Neural cell (in vitro differentiated cells): Measurements from ENCODE around the gene FAM240A. TPM values are rescaled to one million over a fixed set of nuclear protein-coding genes. Genes with fewer than 3 reads are reported as not detected.

ENCODE experiments used
- H2AFZ ChIP-seq: fragments of 200-600, 300-800 bp; sonication (generic), shearing (Covaris generic); 2 replicates; pipeline ENCODE4 v1.6.0; 2014; ENCODE audit warnings: low read depth, mild to moderate bottlenecking, antibody characterized with exemption, low read length, moderate library complexity
- H3F3A ChIP-seq: fragments of 200-600 bp; shearing (Covaris generic); 2 replicates; pipeline ENCODE4 v1.6.1; 2016; ENCODE audit warnings: mild to moderate bottlenecking, moderate library complexity, mixed read lengths, antibody characterized with exemption, low read length; ENCODE audit not compliant: insufficient read depth, poor library complexity, severe bottlenecking
- H3K27ac ChIP-seq: fragments of 200-600, 300-800 bp; sonication (generic), shearing (Covaris generic); 2 replicates; pipeline ENCODE4 v1.5.1; 2014; ENCODE audit warnings: mild to moderate bottlenecking, low read length, moderate library complexity
- H3K27me3 ChIP-seq: fragments of 300-800, 200-600 bp; sonication (generic), shearing (Covaris generic); 2 replicates; pipeline ENCODE4 v1.6.0; 2014; ENCODE audit warnings: mild to moderate bottlenecking, low read depth, low read length, moderate library complexity; ENCODE audit not compliant: insufficient read depth
- H3K36me3 ChIP-seq: fragments of 300-800, 200-600 bp; sonication (generic), shearing (Covaris generic); 2 replicates; pipeline ENCODE4 v1.5.1; 2014; ENCODE audit warnings: mild to moderate bottlenecking, antibody characterized with exemption, low read length, moderate library complexity; ENCODE audit not compliant: insufficient read depth
- H3K4me2 ChIP-seq: fragments of 300-800, 200-600 bp; sonication (generic), shearing (Covaris generic); 2 replicates; pipeline ENCODE4 v1.6.0; 2014; ENCODE audit warnings: mild to moderate bottlenecking, low read length
- H3K4me3 ChIP-seq: fragments of 300-800, 200-600 bp; sonication (generic), shearing (Covaris generic); 2 replicates; pipeline ENCODE4 v1.5.1; 2014; ENCODE audit warnings: mild to moderate bottlenecking, low read length, moderate library complexity
- H3K79me2 ChIP-seq: fragments of 200-600 bp; shearing (Covaris generic); replicated peaks from 2 replicates; pipeline ENCODE4 v1.6.0; 2014; ENCODE audit warnings: mild to moderate bottlenecking, low read length, moderate library complexity; ENCODE audit not compliant: insufficient read depth
- H3K9ac ChIP-seq: fragments of 300-800, 200-600 bp; sonication (generic), shearing (Covaris generic); 2 replicates; pipeline ENCODE4 v1.6.1; 2016; ENCODE audit warnings: mild to moderate bottlenecking, low read length, mixed read lengths
- H3K9me2 ChIP-seq: fragments of 200-600 bp; shearing (Covaris generic); 2 replicates; pipeline ENCODE4 v1.6.1; 2016; ENCODE audit warnings: mild to moderate bottlenecking, low read length, mixed read lengths; ENCODE audit not compliant: insufficient read depth
- H3K9me3 ChIP-seq: fragments of 200-600, 300-800 bp; sonication (generic), shearing (Covaris generic); 2 replicates; pipeline ENCODE4 v1.6.1; 2016; ENCODE audit warnings: mild to moderate bottlenecking, mixed run types, low read length, moderate library complexity, mixed read lengths
- H4K20me1 ChIP-seq: fragments of 200-600 bp; shearing (Covaris generic); 2 replicates; pipeline ENCODE4 v1.6.1; 2016; ENCODE audit warnings: mild to moderate bottlenecking, mixed run types; ENCODE audit not compliant: insufficient read depth
- CTCF ChIP-seq: fragments of 450-650 bp; IDR thresholded peaks from 2 replicates; pipeline ENCODE4 v1.5.1; 2014; ENCODE audit warnings: antibody characterized with exemption, mild to moderate bottlenecking, moderate library complexity; ENCODE audit not compliant: poor library complexity, severe bottlenecking
- EP300 ChIP-seq: fragments of 450-650 bp; conservative IDR thresholded peaks from 2 replicates; pipeline ENCODE4 v1.6.1; 2014; ENCODE audit warnings: antibody characterized with exemption, mild to moderate bottlenecking, moderate library complexity; ENCODE audit not compliant: poor library complexity, severe bottlenecking
- EZH2 ChIP-seq: fragments of 200-600, 300-800 bp; shearing (Covaris generic), sonication (generic); IDR thresholded peaks from 2 replicates; pipeline ENCODE4 v1.6.1; 2014; ENCODE audit warnings: antibody characterized with exemption, low read length, borderline replicate concordance, mild to moderate bottlenecking; ENCODE audit not compliant: insufficient read depth, poor library complexity, severe bottlenecking
- MXI1 ChIP-seq: fragments of 450-650 bp; conservative IDR thresholded peaks from 2 replicates; pipeline ENCODE4 v1.6.1; 2014; ENCODE audit warnings: antibody characterized with exemption, mild to moderate bottlenecking; ENCODE audit not compliant: poor library complexity, severe bottlenecking
- POLR2AphosphoS5 ChIP-seq: IDR thresholded peaks from 2 replicates; pipeline ENCODE4 v1.6.1; 2012
- RAD21 ChIP-seq: fragments of 450-650 bp; conservative IDR thresholded peaks from 2 replicates; pipeline ENCODE4 v1.6.1; 2014; ENCODE audit warnings: antibody characterized with exemption, mild to moderate bottlenecking, moderate library complexity
- REST ChIP-seq: IDR thresholded peaks from 2 replicates; pipeline ENCODE4 v1.6.1; 2012; ENCODE audit warnings: borderline replicate concordance
- SMC3 ChIP-seq: fragments of 450-650 bp; conservative IDR thresholded peaks from 2 replicates; pipeline ENCODE4 v1.6.1; 2014; ENCODE audit warnings: antibody characterized with exemption, mild to moderate bottlenecking, moderate library complexity; ENCODE audit not compliant: poor library complexity
- TAF1 ChIP-seq: IDR thresholded peaks from 2 replicates; pipeline ENCODE4 v1.6.1; 2012; ENCODE audit warnings: low read depth
- polyA plus RNA-seq: library from polyadenylated mRNA; depleted of rRNA; stranded (reverse); fragments of >200 nt; gene quantifications from 2 replicates; pipeline ENCODE4 v1.2.3, GENCODE V29; 2014

FAM240A gene
- polyA plus RNA-seq, 1 donor from 2014 or later, result not detected

- Histone ChIP-seq H3K79me2 (no peaks in the 10 kb centered on the region), H3K9me2 (no peaks in the 10 kb centered on the region)
Measured at GRCh38 chr3:46642971-46643370, 30.6 kb downstream of the FAM240A start.

GRCh38 chr3:46643701-46644100 is 31.4 kb downstream of the FAM240A start:
- H3K9me3 ChIP-seq, result no peaks in the 10 kb centered on the region
- no peak overlapping the region for H3K4me3 ChIP-seq
- H3K27me3 ChIP-seq, result no peaks in the 10 kb centered on the region
- no peak for TF ChIP-seq SMC3
- no peaks in the 10 kb centered on the region for H4K20me1 ChIP-seq
- no peaks in the 10 kb centered on the region for H3K9me2 ChIP-seq
- H3K9ac ChIP-seq, result no peak overlapping the region
- H3K4me2 ChIP-seq, result no peak overlapping the region
- H2AFZ ChIP-seq, result no peak overlapping the region
- no peaks in the 10 kb centered on the region for H3F3A ChIP-seq
- no peaks in the 10 kb centered on the region for H3K36me3 ChIP-seq
- no peaks in the 10 kb centered on the region for H3K79me2 ChIP-seq
- no peak overlapping the region for H3K27ac ChIP-seq

More at GRCh38 chr3:46642971-46643370, 30.6 kb downstream of the FAM240A start:
- no peaks in the 10 kb centered on the region for H3K9me3 ChIP-seq
- no peak overlapping the region for H3K4me3 ChIP-seq
- no peaks in the 10 kb centered on the region for H4K20me1 ChIP-seq
- no peaks in the 10 kb centered on the region for H3K27me3 ChIP-seq
- H3K27ac ChIP-seq, result no peak overlapping the region
- H3K9ac ChIP-seq, result no peak overlapping the region
- no peaks in the 10 kb centered on the region for H3K36me3 ChIP-seq
- H3F3A ChIP-seq, result no peaks in the 10 kb centered on the region
- H3K4me2 ChIP-seq, result no peak overlapping the region
- H2AFZ ChIP-seq, result no peak overlapping the region
- no peak for TF ChIP-seq REST
- no peak for TF ChIP-seq TAF1
- TF ChIP-seq POLR2AphosphoS5, result no peak
- no peak for TF ChIP-seq SMC3
- no peak for TF ChIP-seq CTCF
- TF ChIP-seq EP300, result no peak
- TF ChIP-seq RAD21, result no peak
- no peak for TF ChIP-seq MXI1
- no peak for TF ChIP-seq EZH2

- no peaks in the 10 kb centered on the region for H3K9me2 ChIP-seq
- H4K20me1 ChIP-seq, result no peaks in the 10 kb centered on the region
- H3K27ac ChIP-seq, result no peak overlapping the region
- no peak overlapping the region for H3K9ac ChIP-seq
- H3F3A ChIP-seq, result no peaks in the 10 kb centered on the region
- no peak overlapping the region for H3K4me2 ChIP-seq
- H3K36me3 ChIP-seq, result no peaks in the 10 kb centered on the region
- H2AFZ ChIP-seq, result no peak overlapping the region
- no peaks in the 10 kb centered on the region for H3K27me3 ChIP-seq
- no peaks in the 10 kb centered on the region for H3K9me3 ChIP-seq
- TF ChIP-seq EP300 (no peak), POLR2AphosphoS5 (no peak), MXI1 (no peak), EZH2 (no peak), CTCF (no peak), REST (no peak), RAD21 (no peak), SMC3 (no peak), TAF1 (no peak)
- H3K4me3 ChIP-seq, result no peak overlapping the region
- H3K79me2 ChIP-seq, result no peaks in the 10 kb centered on the region
Measured at GRCh38 chr3:46646700-46647099, 34.4 kb downstream of the FAM240A start.
